Neuronal stem cell (in vitro differentiated cells): ENCODE results near the gene INVS.

ENCODE experiments used
- DNase-seq: peaks from one replicate; pipeline ENCODE4 v3.0.0-alpha.2; 2013; ENCODE audit warnings: low spot score
- H2AFZ ChIP-seq: one replicate; pipeline ENCODE4 v1.6.1; 2013; ENCODE audit warnings: mild to moderate bottlenecking, low read length, inconsistent platforms
- H2AK5ac ChIP-seq: 2 replicates; pipeline ENCODE4 v1.6.1; 2013; ENCODE audit warnings: low read depth, mild to moderate bottlenecking, inconsistent platforms, low read length, moderate library complexity, mixed read lengths
- H2BK120ac ChIP-seq: 2 replicates; pipeline ENCODE4 v1.6.1; 2013; ENCODE audit warnings: low read depth, mild to moderate bottlenecking, inconsistent platforms, low read length, moderate library complexity, mixed read lengths
- H2BK12ac ChIP-seq: one replicate; pipeline ENCODE4 v1.6.1; 2013; ENCODE audit warnings: low read length, inconsistent platforms
- H2BK15ac ChIP-seq: 2 replicates; pipeline ENCODE4 v1.6.1; 2013; ENCODE audit warnings: mild to moderate bottlenecking, low read length, inconsistent platforms, mixed read lengths
- H2BK5ac ChIP-seq: one replicate; pipeline ENCODE4 v1.6.1; 2013; ENCODE audit warnings: inconsistent platforms, mild to moderate bottlenecking, low read length, moderate library complexity
- H3K14ac ChIP-seq: one replicate; pipeline ENCODE4 v1.6.1; 2013; ENCODE audit warnings: low read length, inconsistent platforms
- H3K18ac ChIP-seq: 2 replicates; pipeline ENCODE4 v1.6.1; 2013; ENCODE audit warnings: low read length, inconsistent platforms
- H3K23ac ChIP-seq: 2 replicates; pipeline ENCODE4 v1.6.1; 2013; ENCODE audit warnings: low read depth, mild to moderate bottlenecking, mixed read lengths, low read length, inconsistent platforms; ENCODE audit not compliant: poor library complexity
- H3K27ac ChIP-seq: replicated peaks from 3 replicates; pipeline ENCODE4 v1.5.1; 2013; ENCODE audit warnings: low read length, inconsistent platforms
- H3K27me3 ChIP-seq, 3 experiments: 2 replicates each; pipeline ENCODE4 v1.6.1; 2013; ENCODE audit warnings: low read length in 3 of 3, mild to moderate bottlenecking in 2 of 3, inconsistent platforms in 1 of 3, low read depth in 1 of 3, mixed read lengths in 1 of 3, moderate library complexity in 1 of 3; ENCODE audit not compliant: control insufficient read depth in 3 of 3, insufficient read depth in 3 of 3
- H3K36me3 ChIP-seq, 2 donors: replicated peaks in 1 of 2; 2 replicates each; pipeline ENCODE4 v1.6.1; 2013; ENCODE audit warnings: low read length in 2 of 2; ENCODE audit not compliant: control insufficient read depth in 2 of 2, insufficient read depth in 2 of 2
- H3K4ac ChIP-seq: 2 replicates; pipeline ENCODE4 v1.6.1; 2013; ENCODE audit warnings: inconsistent platforms, mild to moderate bottlenecking, low read length, moderate library complexity
- H3K4me1 ChIP-seq, 2 donors: 1 replicate in 1 of 2; 2 replicates in 1 of 2; pipeline ENCODE4 v1.6.1; 2013; ENCODE audit warnings: low read length in 2 of 2, low read depth in 1 of 2; ENCODE audit not compliant: control insufficient read depth in 2 of 2, insufficient read depth in 1 of 2
- H3K4me2 ChIP-seq: one replicate; pipeline ENCODE4 v1.6.1; 2013; ENCODE audit warnings: mild to moderate bottlenecking, low read length, inconsistent platforms; ENCODE audit not compliant: insufficient read depth, poor library complexity, severe bottlenecking
- H3K4me3 ChIP-seq, 2 donors: 2 replicates each; pipeline ENCODE4 v1.5.1; 2013; ENCODE audit warnings: low read length in 2 of 2, mild to moderate bottlenecking in 2 of 2, inconsistent platforms in 1 of 2, moderate library complexity in 1 of 2
- H3K79me1 ChIP-seq: one replicate; pipeline ENCODE4 v1.6.1; 2013; ENCODE audit warnings: low read depth, mild to moderate bottlenecking, inconsistent platforms, low read length, moderate library complexity
- H3K9ac ChIP-seq: one replicate; pipeline ENCODE4 v1.6.1; 2013; ENCODE audit warnings: mild to moderate bottlenecking, low read depth, low read length, inconsistent platforms; ENCODE audit not compliant: poor library complexity
- H3K9me3 ChIP-seq, 2 donors: replicated peaks in 1 of 2; 2 replicates each; pipeline versions ENCODE3 to v1.6.1; 2013; ENCODE audit warnings: low read length in 2 of 2, mild to moderate bottlenecking in 2 of 2, inconsistent platforms in 1 of 2, low read depth in 1 of 2, mixed read lengths in 1 of 2, moderate library complexity in 1 of 2; ENCODE audit not compliant: control insufficient read depth in 2 of 2, insufficient read depth in 1 of 2
- H4K8ac ChIP-seq: one replicate; pipeline ENCODE4 v1.6.1; 2013; ENCODE audit warnings: low read depth, mild to moderate bottlenecking, inconsistent platforms, low read length, moderate library complexity
- H4K91ac ChIP-seq: one replicate; pipeline ENCODE4 v1.6.1; 2013; ENCODE audit warnings: low read length, low read depth, mild to moderate bottlenecking, inconsistent platforms; ENCODE audit not compliant: poor library complexity
- WGBS, 2 donors: extraction: QIAGEN DNeasy Blood & Tissue Kit; methylation state at CpG; one replicate each; pipeline ENCODE4 v1.1.7; 2013; ENCODE audit warnings: missing lambda C conversion rate in 2 of 2, mixed read lengths in 1 of 2; ENCODE audit not compliant: insufficient read length in 2 of 2, insufficient replicate concordance in 1 of 2; ENCODE audit errors: extremely low coverage in 2 of 2; 5-methylcytosine and 5-hydroxymethylcytosine counted together

Gene INVS

GRCh38 chr9:100170556-100170955, 71.5 kb downstream of the INVS start:
- no peak overlapping the region for H3K9ac ChIP-seq
- no peak overlapping the region for H2BK12ac ChIP-seq
- H2BK5ac ChIP-seq = no peak overlapping the region
- no peak overlapping the region for H3K23ac ChIP-seq
- H2AFZ ChIP-seq = no peak overlapping the region
- H3K9me3 ChIP-seq = peaks cover 0 to 14% of the 10 kb centered on the region in 2 donors
- no peak overlapping the region for H3K4me2 ChIP-seq
- H3K4me3 ChIP-seq = no peak overlapping the region
- H3K4ac ChIP-seq = no peak overlapping the region
- no peak overlapping the region for H2BK15ac ChIP-seq
- no peak overlapping the region for H4K91ac ChIP-seq
- H3K4me1 ChIP-seq = peaks cover 0 to 4% of the 10 kb centered on the region in 2 donors
- no peak overlapping the region for H4K8ac ChIP-seq
- no peak for DNase-seq
- H2AK5ac ChIP-seq = no peak overlapping the region
- no peak overlapping the region for H3K27ac ChIP-seq
- H3K18ac ChIP-seq = no peak overlapping the region
- no peaks in the 10 kb centered on the region for H3K79me1 ChIP-seq
- no peaks in the 10 kb centered on the region for H3K27me3 ChIP-seq
- H3K14ac ChIP-seq = no peak overlapping the region
- H3K36me3 ChIP-seq = peaks cover 0 to 14% of the 10 kb centered on the region in 2 donors
- H2BK120ac ChIP-seq = no peak overlapping the region

GRCh38 chr9:100186356-100186755, 87.3 kb downstream of the INVS start:
- no peak overlapping the region for H3K4ac ChIP-seq
- no peak overlapping the region for H2AK5ac ChIP-seq
- H3K23ac ChIP-seq = no peak overlapping the region
- H3K4me3 ChIP-seq = no peak overlapping the region
- H2BK120ac ChIP-seq = no peak overlapping the region
- no peak overlapping the region for H3K4me2 ChIP-seq
- H2BK5ac ChIP-seq = no peak overlapping the region
- no peak overlapping the region for H2BK12ac ChIP-seq
- H2AFZ ChIP-seq = no peak overlapping the region
- H3K9me3 ChIP-seq = peaks cover 2 to 29% of the 10 kb centered on the region in 2 donors
- no CpG with 5 or more reads among the region's 1 CpG for WGBS, 2 donors
- no peak overlapping the region for H4K91ac ChIP-seq
- H3K9ac ChIP-seq = no peak overlapping the region
- no peak overlapping the region for H3K18ac ChIP-seq
- H3K14ac ChIP-seq = no peak overlapping the region
- no peaks in the 10 kb centered on the region for H3K79me1 ChIP-seq
- H3K36me3 ChIP-seq = no peaks in the 10 kb centered on the region
- no peaks in the 10 kb centered on the region for H3K4me1 ChIP-seq
- no peak overlapping the region for H3K27ac ChIP-seq
- DNase-seq = no peak
- no peak overlapping the region for H4K8ac ChIP-seq
- no peak overlapping the region for H2BK15ac ChIP-seq
- H3K27me3 ChIP-seq = no peaks in the 10 kb centered on the region

- Histone ChIP-seq H3K36me3 (peaks cover 0 to 7% of the 10 kb centered on the region in 2 donors), H2BK5ac (no peak overlapping the region), H2AK5ac (no peak overlapping the region), H3K9me3 (peaks cover 2 to 43% of the 10 kb centered on the region in 2 donors), H3K9ac (no peak overlapping the region), H2AFZ (no peak overlapping the region), H3K4ac (no peak overlapping the region), H4K91ac (no peak overlapping the region), H3K18ac (no peak overlapping the region), H3K27me3 (no peaks in the 10 kb centered on the region), H4K8ac (no peak overlapping the region), H3K14ac (no peak overlapping the region), H2BK120ac (no peak overlapping the region), H3K4me3 (no peak overlapping the region), H2BK12ac (no peak overlapping the region), H3K27ac (no peak overlapping the region), H3K23ac (no peak overlapping the region), H3K79me1 (no peaks in the 10 kb centered on the region), H2BK15ac (no peak overlapping the region), H3K4me2 (no peak overlapping the region), H3K4me1 (no peaks in the 10 kb centered on the region)
- no peak for DNase-seq
- no CpG with 5 or more reads among the region's 2 CpGs for WGBS, 2 donors
These were observed 91.3 kb downstream of the INVS start for GRCh38 chr9:100190339-100190738.

- no peak overlapping the region for H2AFZ ChIP-seq
- H4K91ac ChIP-seq = no peak overlapping the region
- no peak overlapping the region for H3K4me3 ChIP-seq
- no peaks in the 10 kb centered on the region for H3K27me3 ChIP-seq
- no peak overlapping the region for H3K9ac ChIP-seq
- H3K36me3 ChIP-seq = peaks cover 0 to 7% of the 10 kb centered on the region in 2 donors
- H2BK5ac ChIP-seq = no peak overlapping the region
- H3K79me1 ChIP-seq = no peaks in the 10 kb centered on the region
- H4K8ac ChIP-seq = no peak overlapping the region
- no peak overlapping the region for H2BK12ac ChIP-seq
- H3K18ac ChIP-seq = no peak overlapping the region
- H2BK120ac ChIP-seq = no peak overlapping the region
- H3K27ac ChIP-seq = no peak overlapping the region
- no peak overlapping the region for H3K23ac ChIP-seq
- H2BK15ac ChIP-seq = no peak overlapping the region
- H3K4ac ChIP-seq = no peak overlapping the region
- H3K14ac ChIP-seq = no peak overlapping the region
- no peaks in the 10 kb centered on the region for H3K4me1 ChIP-seq
- H3K4me2 ChIP-seq = no peak overlapping the region
- H3K9me3 ChIP-seq = peaks cover 2 to 43% of the 10 kb centered on the region in 2 donors
- no peak for DNase-seq
- no peak overlapping the region for H2AK5ac ChIP-seq
These were observed 92.2 kb downstream of the INVS start for GRCh38 chr9:100191264-100191663.
